Mesenteric fat pad (tissue), 1 donor: ENCODE measurements around the gene SAMD9L. TPM values are rescaled to one million over a fixed set of nuclear protein-coding genes. Genes with fewer than 3 reads are reported as not detected.

Experiments used
- total RNA-seq: library from RNA; stranded (reverse); fragmentation: NEBNext Ultra II Directional; extraction: Animal tissue kit (Norgen Biotek cat#: 25700); gene quantifications from one replicate; pipeline ENCODE4 v1.2.1, GENCODE V29; 2021
- donor health status: DM: yes; HTN: yes; CAD: no.

The SAMD9L gene
- total RNA-seq, 1 donor from 2014 or later, result 12.4 TPM

Other genes with a start within 250 kb of the SAMD9L start
- 7.7 TPM for gene SAMD9, start 30.4 kb downstream of the SAMD9L start, total RNA-seq
- not detected for gene HEPACAM2, start 78.1 kb upstream of the SAMD9L start, total RNA-seq
- gene VPS50, start 84.0 kb upstream of the SAMD9L start, total RNA-seq, result 14.7 TPM